Measurements from ENCODE around the gene IFIT3. TPM values are rescaled to one million over a fixed set of nuclear protein-coding genes. Genes with fewer than 3 reads are reported as not detected.
A peak's percentile ranks its signal among the peaks of the same experiment; 100 is the strongest.
"Not testable (repeated sequence)": the region's sequence is repeated elsewhere in the genome, so short reads cannot be mapped to it uniquely, and the experiment has no call there.

The IFIT3 gene
- total and polyA plus RNA-seq, 9 donors = 6.5 to 13.3 (median 9.7) TPM

DNA sequence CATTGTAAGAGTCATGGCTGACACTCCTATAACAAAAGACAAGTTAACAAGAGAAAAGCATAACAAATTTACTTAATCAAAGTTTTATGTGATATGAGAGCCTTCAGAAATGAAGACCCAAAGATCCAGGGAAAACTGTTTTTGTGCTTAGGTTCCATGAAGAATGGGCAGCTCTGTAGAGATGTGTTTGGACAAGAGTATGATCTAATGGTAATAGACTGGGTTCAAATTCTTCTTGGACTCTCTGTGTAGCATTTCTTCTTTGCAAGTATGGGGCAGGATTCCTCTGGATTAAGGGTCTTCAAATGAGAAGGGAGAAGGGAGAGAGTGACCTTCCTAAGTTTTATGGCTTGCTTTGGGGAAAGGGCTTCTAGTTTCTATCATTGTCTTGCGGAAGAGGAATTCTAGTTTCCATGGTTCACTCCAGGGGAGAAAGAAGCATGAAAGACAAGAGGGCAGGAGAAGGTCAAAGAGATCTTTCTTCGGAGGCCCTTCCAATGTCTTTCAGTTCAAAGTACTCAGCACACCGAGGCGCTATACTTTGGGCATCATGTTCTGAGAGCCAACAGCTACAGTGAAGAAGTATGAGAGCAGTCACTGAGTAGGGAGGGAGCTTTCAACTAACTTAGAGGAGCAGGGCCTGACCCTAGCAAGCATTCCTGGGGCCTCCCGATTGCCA lies 15.4 kb downstream of the IFIT3 start:
- Histone ChIP-seq H3K27ac (ENCODE audit: low read length) (peak overlapping the region; percentile 48), H3K4me1 (ENCODE audit: control insufficient read depth, insufficient read depth, low read length) (peaks cover 25% of the 10 kb centered on the region), H3K36me3 (ENCODE audit: control insufficient read depth, insufficient read depth, low read length) (peaks cover 19% of the 10 kb centered on the region), H3K4me3 (ENCODE audit: low read length) (no peak overlapping the region), H3K27me3 (ENCODE audit: control insufficient read depth, insufficient read depth, low read length) (no peaks in the 10 kb centered on the region), H3K9me3 (replicated peaks; ENCODE audit: control insufficient read depth, low read depth, low read length) (no peaks in the 10 kb centered on the region)
- WGBS (ENCODE audit: insufficient coverage) = no CpG with 5 or more reads among the region's 5 CpGs
- no peak for DNase-seq

GRCh38 chr10:89344156-89344555 lies 16.4 kb downstream of the IFIT3 start:
- H3K9me3 ChIP-seq (replicated peaks; ENCODE audit: control insufficient read depth, low read depth, low read length) = no peaks in the 10 kb centered on the region
- H3K27ac ChIP-seq (ENCODE audit: low read length) = peak overlapping the region; percentile 48
- WGBS (ENCODE audit: insufficient coverage) = no CpG with 5 or more reads among the region's 2 CpGs
- H3K4me3 ChIP-seq (ENCODE audit: low read length) = no peak overlapping the region
- H3K36me3 ChIP-seq (ENCODE audit: control insufficient read depth, insufficient read depth, low read length) = peaks cover 10% of the 10 kb centered on the region
- peaks cover 29% of the 10 kb centered on the region for H3K4me1 ChIP-seq (ENCODE audit: control insufficient read depth, insufficient read depth, low read length)
- no peaks in the 10 kb centered on the region for H3K27me3 ChIP-seq (ENCODE audit: control insufficient read depth, insufficient read depth, low read length)
- DNase-seq = peak; percentile 68

DNA sequence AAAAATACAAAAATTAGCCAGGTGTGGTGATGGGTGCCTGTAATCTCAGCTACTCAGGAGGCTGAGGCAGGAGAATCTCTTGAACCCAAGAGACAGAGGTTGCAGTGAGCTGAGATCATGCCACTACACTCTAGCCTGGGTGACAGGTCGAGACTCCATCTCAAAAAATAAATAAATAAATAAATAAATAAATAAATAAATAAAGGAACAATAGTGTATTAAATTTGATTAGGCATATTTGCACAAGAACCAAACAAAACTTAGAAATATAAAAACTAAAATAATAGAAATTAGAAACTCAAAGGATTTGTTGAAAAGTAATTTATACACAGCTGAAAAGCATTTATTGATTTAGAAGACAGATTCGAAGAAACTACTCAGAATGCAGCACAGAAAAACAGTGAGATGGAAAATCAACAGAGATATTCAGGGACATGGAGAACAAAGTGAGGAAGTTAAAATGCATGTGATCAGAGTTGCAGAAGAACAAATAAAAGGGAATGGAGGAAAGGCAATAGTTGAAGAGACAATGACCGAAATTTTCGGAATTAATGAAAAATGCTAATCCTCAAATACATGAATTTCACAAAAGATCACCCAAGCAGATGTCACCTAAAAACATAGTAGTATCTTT lies 17.7 kb downstream of the IFIT3 start:
- no peak for DNase-seq
- no peaks in the 10 kb centered on the region for H3K36me3 ChIP-seq (ENCODE audit: control insufficient read depth, insufficient read depth, low read length)
- no peak overlapping the region for H3K4me3 ChIP-seq (ENCODE audit: low read length)
- WGBS (ENCODE audit: insufficient coverage) = 100% methylated on average over 1 of the region's 4 CpGs
- peaks cover 33% of the 10 kb centered on the region for H3K4me1 ChIP-seq (ENCODE audit: control insufficient read depth, insufficient read depth, low read length)
- H3K9me3 ChIP-seq (replicated peaks; ENCODE audit: control insufficient read depth, low read depth, low read length) = no peaks in the 10 kb centered on the region
- H3K27ac ChIP-seq (ENCODE audit: low read length) = no peak overlapping the region
- no peaks in the 10 kb centered on the region for H3K27me3 ChIP-seq (ENCODE audit: control insufficient read depth, insufficient read depth, low read length)

DNA sequence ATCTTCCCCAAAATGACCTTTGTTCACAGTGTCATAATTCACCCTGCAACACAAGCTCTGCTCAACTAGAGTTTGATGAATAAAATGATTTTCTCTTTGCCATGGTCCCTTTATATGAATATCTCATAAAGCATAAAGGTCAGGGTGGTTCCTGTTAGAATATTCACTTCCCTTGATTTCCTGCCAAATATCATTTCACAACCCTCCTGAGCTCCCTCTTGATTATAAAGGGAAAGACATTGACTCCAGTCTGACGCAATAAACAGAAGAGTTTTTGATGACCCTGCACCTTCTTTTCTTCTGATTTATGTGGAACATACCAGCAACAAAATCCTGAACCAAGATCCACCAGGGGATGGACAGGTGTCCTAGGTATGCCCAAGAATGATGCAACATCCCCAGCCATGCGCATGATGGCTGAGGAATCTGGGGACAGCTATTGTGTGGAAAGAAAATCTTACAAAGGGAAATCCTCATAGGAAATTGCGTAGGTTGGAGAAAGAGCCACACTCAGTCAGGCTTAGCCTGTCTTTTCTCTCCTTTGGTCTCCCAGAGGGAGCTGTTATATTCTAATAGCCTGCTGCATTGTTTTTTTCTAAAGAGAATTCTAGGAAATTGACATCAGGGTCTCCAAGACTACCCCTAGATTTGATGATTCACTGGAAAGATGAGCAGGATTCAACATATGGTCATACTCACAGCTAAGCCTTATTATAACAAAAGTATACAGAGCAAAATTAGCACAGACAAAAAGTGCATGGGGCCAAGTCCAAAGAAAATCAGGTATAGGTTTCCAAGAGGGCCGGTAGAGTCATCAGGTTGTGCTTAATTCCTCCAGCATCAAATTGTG lies 18.8 kb downstream of the IFIT3 start:
- Histone ChIP-seq H3K4me1 (ENCODE audit: control insufficient read depth, insufficient read depth, low read length) (peaks cover 40% of the 10 kb centered on the region), H3K9me3 (replicated peaks; ENCODE audit: control insufficient read depth, low read depth, low read length) (no peaks in the 10 kb centered on the region)
- 33% methylated on average over 1 of the region's 4 CpGs for WGBS (ENCODE audit: insufficient coverage)

GRCh38 chr10:89347701-89348457 lies 20.1 kb downstream of the IFIT3 start:
- Histone ChIP-seq H3K27ac (ENCODE audit: low read length) (peak overlapping the region; percentile 87), H3K27me3 (ENCODE audit: control insufficient read depth, insufficient read depth, low read length) (no peaks in the 10 kb centered on the region), H3K4me3 (ENCODE audit: low read length) (no peak overlapping the region), H3K9me3 (replicated peaks; ENCODE audit: control insufficient read depth, low read depth, low read length) (no peaks in the 10 kb centered on the region), H3K36me3 (ENCODE audit: control insufficient read depth, insufficient read depth, low read length) (no peaks in the 10 kb centered on the region), H3K4me1 (ENCODE audit: control insufficient read depth, insufficient read depth, low read length) (peaks cover 44% of the 10 kb centered on the region)
- WGBS (ENCODE audit: insufficient coverage) = 20% methylated on average over 1 of the region's 7 CpGs
- DNase-seq = peak; percentile 91

More for the DNA sequence above, 18.8 kb downstream of the IFIT3 start:
- DNase-seq = peak; percentile 76
- Histone ChIP-seq H3K4me3 (ENCODE audit: low read length) (no peak overlapping the region), H3K27me3 (ENCODE audit: control insufficient read depth, insufficient read depth, low read length) (no peaks in the 10 kb centered on the region), H3K27ac (ENCODE audit: low read length) (peak overlapping the region; percentile 87), H3K36me3 (ENCODE audit: control insufficient read depth, insufficient read depth, low read length) (no peaks in the 10 kb centered on the region)

DNA sequence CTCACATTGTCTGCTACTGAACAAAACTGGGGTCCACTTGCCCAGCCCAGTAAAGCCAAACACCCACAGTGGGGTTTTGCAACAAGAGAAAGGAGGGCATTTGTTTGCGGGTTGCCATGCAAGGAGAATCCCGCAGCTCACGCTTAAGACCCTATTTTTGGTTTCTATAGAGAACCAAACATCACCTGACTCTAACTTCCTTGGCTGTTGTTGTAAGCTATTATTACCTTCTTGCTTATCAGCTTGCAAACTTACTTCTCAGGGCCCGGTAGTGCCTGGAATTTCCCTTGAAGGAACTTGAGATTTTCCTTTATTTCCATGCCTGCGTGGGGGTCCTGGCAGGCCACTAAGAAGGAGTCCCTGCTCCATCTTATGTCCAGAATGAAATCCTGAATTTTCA lies 20.7 kb downstream of the IFIT3 start:
- peaks cover 42% of the 10 kb centered on the region for H3K4me1 ChIP-seq (ENCODE audit: control insufficient read depth, insufficient read depth, low read length)
- no peaks in the 10 kb centered on the region for H3K9me3 ChIP-seq (replicated peaks; ENCODE audit: control insufficient read depth, low read depth, low read length)
- H3K4me3 ChIP-seq (ENCODE audit: low read length) = no peak overlapping the region
- no peak for DNase-seq
- no peaks in the 10 kb centered on the region for H3K36me3 ChIP-seq (ENCODE audit: control insufficient read depth, insufficient read depth, low read length)
- WGBS (ENCODE audit: insufficient coverage) = 72% methylated on average over 4 of the region's 5 CpGs
- H3K27ac ChIP-seq (ENCODE audit: low read length) = peak overlapping the region; percentile 87
- no peaks in the 10 kb centered on the region for H3K27me3 ChIP-seq (ENCODE audit: control insufficient read depth, insufficient read depth, low read length)

DNA sequence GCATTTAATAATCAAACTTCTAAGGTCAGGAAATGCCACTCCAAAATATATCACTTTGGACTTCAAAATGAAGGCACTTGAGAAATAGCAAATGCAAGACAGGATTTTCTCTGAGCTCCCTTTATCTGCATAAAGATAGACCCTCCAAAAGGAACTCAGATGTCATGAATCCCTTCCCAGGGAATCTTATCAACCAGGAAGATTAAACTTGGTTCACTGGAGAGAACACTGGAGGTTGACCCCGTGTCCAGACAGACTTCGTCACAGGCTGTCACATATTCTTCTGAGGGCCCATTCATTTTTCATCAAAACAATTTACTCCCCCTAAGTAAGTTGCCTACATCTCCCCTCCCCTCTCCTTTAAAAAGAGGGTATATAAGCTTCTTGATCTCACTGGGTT lies 21.2 kb downstream of the IFIT3 start:
- Histone ChIP-seq H3K9me3 (replicated peaks; ENCODE audit: control insufficient read depth, low read depth, low read length) (no peaks in the 10 kb centered on the region), H3K4me3 (ENCODE audit: low read length) (no peak overlapping the region), H3K27me3 (ENCODE audit: control insufficient read depth, insufficient read depth, low read length) (no peaks in the 10 kb centered on the region), H3K27ac (ENCODE audit: low read length) (peak overlapping the region; percentile 87), H3K36me3 (ENCODE audit: control insufficient read depth, insufficient read depth, low read length) (no peaks in the 10 kb centered on the region), H3K4me1 (ENCODE audit: control insufficient read depth, insufficient read depth, low read length) (peaks cover 40% of the 10 kb centered on the region)
- DNase-seq = no peak
- WGBS (ENCODE audit: insufficient coverage) = 84% methylated on average over 2 of the region's 2 CpGs

- not testable (repeated sequence) for H3K4me3 ChIP-seq (ENCODE audit: low read length); H3K9me3 ChIP-seq (replicated peaks; ENCODE audit: control insufficient read depth, low read depth, low read length); H3K36me3 ChIP-seq (ENCODE audit: control insufficient read depth, insufficient read depth, low read length); H3K27me3 ChIP-seq (ENCODE audit: control insufficient read depth, insufficient read depth, low read length)
- H3K27ac ChIP-seq (ENCODE audit: low read length) = peak overlapping the region; percentile 93
- H3K4me1 ChIP-seq (ENCODE audit: control insufficient read depth, insufficient read depth, low read length) = peaks cover 40% of the 10 kb centered on the region
- DNase-seq = peak; percentile 72
- no CpG with 5 or more reads among the region's 7 CpGs for WGBS (ENCODE audit: insufficient coverage)
Observed at GRCh38 chr10:89350631-89351315, 23.0 kb downstream of the IFIT3 start.

- WGBS (ENCODE audit: insufficient coverage) = 33% methylated on average over 1 of the region's 1 CpG
- Histone ChIP-seq H3K4me3 (ENCODE audit: low read length) (no peak overlapping the region), H3K27ac (ENCODE audit: low read length) (peak overlapping the region; percentile 93), H3K36me3 (ENCODE audit: control insufficient read depth, insufficient read depth, low read length) (no peaks in the 10 kb centered on the region), H3K27me3 (ENCODE audit: control insufficient read depth, insufficient read depth, low read length) (no peaks in the 10 kb centered on the region), H3K4me1 (ENCODE audit: control insufficient read depth, insufficient read depth, low read length) (peaks cover 45% of the 10 kb centered on the region), H3K9me3 (replicated peaks; ENCODE audit: control insufficient read depth, low read depth, low read length) (no peaks in the 10 kb centered on the region)
- DNase-seq = peak; percentile 59
Observed at GRCh38 chr10:89351412-89351779, 23.6 kb downstream of the IFIT3 start.
